ENCODE measurements around the gene MBLAC1.

Gene MBLAC1

GRCh38 chr7:100107125-100107737, 19.5 kb upstream of the MBLAC1 start:
- no peak for DNase-seq
- no peak overlapping the region for H3K27ac ChIP-seq
- no peak for TF ChIP-seq CTCF (IDR thresholded peaks at IDR 0.05; ENCODE audit: low read depth, low read length, missing control alignments)
- in situ Hi-C loops (cut with HindIII; ENCODE audit: low pct_ligation_motif_present, low sequenced_read_pairs) = no loop called here
- H3K27me3 ChIP-seq (replicated peaks) = no peaks in the 10 kb centered on the region
- peaks cover 33% of the 10 kb centered on the region for H3K36me3 ChIP-seq (replicated peaks)
- H3K4me3 ChIP-seq (ENCODE audit: low read depth, low read length) = no peak overlapping the region

DNA sequence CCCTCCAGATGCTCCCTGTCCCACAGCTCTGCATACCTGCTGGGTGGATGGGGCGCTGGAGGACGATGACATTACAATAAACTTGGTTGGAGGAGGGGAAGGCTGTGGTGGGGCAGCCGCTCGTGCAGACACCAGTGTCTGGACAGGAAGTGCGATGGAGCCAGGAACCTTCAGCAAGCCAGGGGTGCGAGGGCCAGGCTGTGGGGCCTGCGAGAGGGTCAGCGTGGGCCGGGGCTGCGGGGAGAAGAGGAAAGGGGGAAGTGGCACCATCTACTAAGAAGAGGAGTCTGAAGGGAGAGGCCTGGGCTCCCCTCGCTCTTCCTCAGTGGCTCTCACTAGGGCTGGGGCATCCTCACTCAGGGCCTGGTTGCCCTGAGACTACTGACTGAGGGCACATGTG, 18.9 kb upstream of the MBLAC1 start:
- Histone ChIP-seq H3K4me3 (ENCODE audit: low read depth, low read length) (no peak overlapping the region), H3K36me3 (replicated peaks) (peaks cover 40% of the 10 kb centered on the region), H3K27me3 (replicated peaks) (no peaks in the 10 kb centered on the region), H3K27ac (no peak overlapping the region)
- TF ChIP-seq CTCF (IDR thresholded peaks at IDR 0.05; ENCODE audit: low read depth, low read length, missing control alignments) = no peak
- DNase-seq = no peak
- in situ Hi-C loops (cut with HindIII; ENCODE audit: low pct_ligation_motif_present, low sequenced_read_pairs) = no loop called here

DNA sequence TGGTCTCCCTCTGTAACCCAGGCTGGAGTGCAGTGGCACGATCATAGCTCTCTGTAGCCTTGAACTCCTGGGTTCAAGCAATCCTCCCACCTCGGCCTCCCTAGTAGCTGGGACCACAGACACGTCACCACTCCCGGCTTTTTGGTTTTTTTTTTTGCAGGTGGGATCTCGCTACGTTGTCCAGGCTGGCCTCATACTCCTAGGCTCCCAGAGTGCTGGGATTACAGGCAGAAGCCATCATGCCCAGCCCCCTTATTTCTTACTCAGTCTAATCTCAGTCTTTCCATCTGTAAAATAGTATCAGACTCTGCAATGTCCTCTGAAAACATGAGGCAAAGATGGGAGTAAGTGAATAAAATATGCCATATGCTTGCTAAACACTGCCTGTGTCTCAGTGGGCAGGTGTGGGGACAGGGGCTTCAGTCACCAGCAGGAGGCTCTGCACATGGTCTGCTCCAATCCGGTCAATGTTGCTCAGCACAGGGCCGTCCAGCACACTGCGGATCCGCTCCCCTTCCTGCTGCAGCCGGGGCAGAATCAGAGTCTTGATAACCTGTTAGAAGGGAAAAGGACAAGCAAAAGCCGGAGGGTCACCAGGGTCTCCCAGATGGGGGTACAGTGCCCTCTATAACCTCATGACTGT, 17.1 kb upstream of the MBLAC1 start:
- no peak for DNase-seq
- H3K36me3 ChIP-seq (replicated peaks) = peaks cover 50% of the 10 kb centered on the region
- H3K4me3 ChIP-seq (ENCODE audit: low read depth, low read length) = no peak overlapping the region
- H3K27ac ChIP-seq = no peak overlapping the region
- H3K27me3 ChIP-seq (replicated peaks) = no peaks in the 10 kb centered on the region
- in situ Hi-C loops (cut with HindIII; ENCODE audit: low pct_ligation_motif_present, low sequenced_read_pairs) = no loop called here
- peak; percentile 43 for TF ChIP-seq CTCF (IDR thresholded peaks at IDR 0.05; ENCODE audit: low read depth, low read length, missing control alignments)

- no peak overlapping the region for H3K4me3 ChIP-seq (ENCODE audit: low read depth, low read length)
- TF ChIP-seq CTCF (IDR thresholded peaks at IDR 0.05; ENCODE audit: low read depth, low read length, missing control alignments) = no peak
- in situ Hi-C loops (cut with HindIII; ENCODE audit: low pct_ligation_motif_present, low sequenced_read_pairs) = no loop called here
- no peak for DNase-seq
- H3K27me3 ChIP-seq (replicated peaks) = no peaks in the 10 kb centered on the region
- peaks cover 50% of the 10 kb centered on the region for H3K36me3 ChIP-seq (replicated peaks)
- no peak overlapping the region for H3K27ac ChIP-seq
Observed at GRCh38 chr7:100111156-100111555, 15.6 kb upstream of the MBLAC1 start.

- Histone ChIP-seq H3K36me3 (replicated peaks) (peaks cover 45% of the 10 kb centered on the region), H3K4me3 (ENCODE audit: low read depth, low read length) (no peak overlapping the region), H3K27ac (no peak overlapping the region), H3K27me3 (replicated peaks) (no peaks in the 10 kb centered on the region)
- DNase-seq = no peak
- no peak for TF ChIP-seq CTCF (IDR thresholded peaks at IDR 0.05; ENCODE audit: low read depth, low read length, missing control alignments)
- in situ Hi-C loops (cut with HindIII; ENCODE audit: low pct_ligation_motif_present, low sequenced_read_pairs) = no loop called here
Observed at GRCh38 chr7:100111914-100112313, 14.9 kb upstream of the MBLAC1 start.

GRCh38 chr7:100115026-100115425, 11.7 kb upstream of the MBLAC1 start:
- H3K36me3 ChIP-seq (replicated peaks) = peaks cover 34% of the 10 kb centered on the region
- no peak for TF ChIP-seq CTCF (IDR thresholded peaks at IDR 0.05; ENCODE audit: low read depth, low read length, missing control alignments)
- H3K27ac ChIP-seq = no peak overlapping the region
- in situ Hi-C loops (cut with HindIII; ENCODE audit: low pct_ligation_motif_present, low sequenced_read_pairs) = no loop called here
- no peaks in the 10 kb centered on the region for H3K27me3 ChIP-seq (replicated peaks)
- H3K4me3 ChIP-seq (ENCODE audit: low read depth, low read length) = no peak overlapping the region
- DNase-seq = no peak

All from brain microvascular endothelial cell (primary cell).